ENCODE data around the gene LEPR. TPM values are rescaled to one million over a fixed set of nuclear protein-coding genes. Genes with fewer than 3 reads are reported as not detected.

The LEPR gene
- total RNA-seq, 2 donors from 2014 or later, result 4.6 to 9.2 TPM

DNA sequence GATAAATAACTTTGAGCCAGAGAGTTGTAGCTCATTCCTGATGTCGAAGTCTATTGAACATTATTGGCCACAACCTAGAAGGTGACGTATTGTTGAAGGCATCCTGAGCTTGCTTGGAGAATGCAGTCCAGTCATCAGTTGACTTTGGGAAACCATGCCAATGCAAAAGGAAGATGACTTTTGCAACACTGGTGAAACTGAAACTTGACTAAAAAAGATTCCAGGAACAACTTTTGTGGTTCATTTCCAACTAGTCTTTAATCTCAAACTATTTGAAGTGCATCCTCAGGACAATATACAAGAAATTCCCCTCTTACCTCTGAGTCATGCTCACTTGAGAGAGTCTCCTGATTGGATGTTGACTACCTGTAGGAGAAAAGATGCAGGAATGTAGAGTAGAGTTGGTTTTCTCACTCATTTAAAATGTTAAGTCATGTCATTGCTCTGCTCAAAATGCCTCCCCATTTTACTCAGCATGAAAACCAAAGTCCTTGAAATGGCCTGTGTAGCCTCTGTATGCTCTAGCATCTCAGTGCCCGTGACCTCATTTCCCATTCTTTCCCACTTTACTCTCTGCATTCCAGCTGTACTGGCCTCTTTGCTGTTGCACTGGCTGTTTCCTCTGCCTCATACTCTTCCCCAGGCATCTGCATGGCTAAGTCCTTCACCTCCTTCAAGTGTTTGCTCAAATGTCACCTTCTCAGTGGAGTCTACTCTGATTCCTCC lies 24.4 kb upstream of the LEPR start:
- H3K4me1 Mint-ChIP-seq, result peaks cover 40% of the 10 kb centered on the region

DNA sequence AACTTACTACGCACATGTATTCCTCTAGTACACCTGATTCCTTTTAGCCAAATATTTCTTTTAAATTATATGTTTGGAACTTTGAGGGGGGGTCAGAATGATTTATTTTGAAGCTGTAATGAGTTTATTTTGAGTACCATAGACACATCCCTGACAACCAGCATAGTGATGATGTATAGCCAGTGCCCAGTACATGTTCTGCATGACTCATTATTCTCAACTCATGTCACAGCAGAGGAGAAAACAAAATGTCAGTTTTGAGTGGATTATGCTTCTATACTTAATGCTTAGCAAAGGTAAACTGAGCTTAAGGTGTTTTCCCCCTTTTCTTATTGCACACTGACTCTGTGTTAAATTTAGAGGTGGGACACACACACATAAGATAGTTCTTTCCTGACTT lies 22.4 kb upstream of the LEPR start:
- Mint-ChIP-seq H3K4me1 (peaks cover 40% of the 10 kb centered on the region), H3K4me3 (peak overlapping the region; percentile 10), H3K36me3 (ENCODE audit: low read depth) (peaks cover 6% of the 10 kb centered on the region), H3K27ac (peak overlapping the region; percentile 66), H3K27me3 (no peaks in the 10 kb centered on the region), H3K9me3 (no peaks in the 10 kb centered on the region)
- ATAC-seq (replicated peaks), result peak; percentile 53

More for the DNA sequence above, 24.4 kb upstream of the LEPR start:
- no peaks in the 10 kb centered on the region for H3K9me3 Mint-ChIP-seq
- peak overlapping the region; percentile 23 for H3K4me3 Mint-ChIP-seq
- no peaks in the 10 kb centered on the region for H3K27me3 Mint-ChIP-seq
- ATAC-seq (replicated peaks), result peak; percentile 66
- H3K27ac Mint-ChIP-seq, result peak overlapping the region; percentile 66
- peaks cover 6% of the 10 kb centered on the region for H3K36me3 Mint-ChIP-seq (ENCODE audit: low read depth)

DNA sequence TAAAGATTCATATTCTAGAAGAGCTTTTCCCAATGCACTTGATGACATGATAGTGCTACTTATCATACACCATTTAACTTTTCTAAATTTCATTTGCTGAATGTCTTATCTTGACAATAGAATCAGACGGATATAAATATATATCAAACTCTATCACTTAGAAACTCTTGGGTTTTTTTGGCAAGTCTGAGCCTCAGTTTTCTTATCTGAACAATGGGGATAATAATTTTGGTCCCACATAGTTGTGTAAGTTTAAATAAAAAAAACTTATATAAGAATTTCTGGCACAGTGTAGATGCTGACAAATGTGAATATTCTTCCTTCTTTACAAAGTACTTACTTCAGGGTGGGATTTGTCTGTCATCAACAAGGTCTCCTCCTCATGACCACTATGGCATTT lies 21.5 kb upstream of the LEPR start:
- no peak overlapping the region for H3K4me3 Mint-ChIP-seq
- H3K36me3 Mint-ChIP-seq (ENCODE audit: low read depth), result peaks cover 6% of the 10 kb centered on the region
- H3K9me3 Mint-ChIP-seq, result no peaks in the 10 kb centered on the region
- peaks cover 34% of the 10 kb centered on the region for H3K4me1 Mint-ChIP-seq
- H3K27me3 Mint-ChIP-seq, result no peaks in the 10 kb centered on the region
- H3K27ac Mint-ChIP-seq, result no peak overlapping the region
- no peak for ATAC-seq (replicated peaks)

DNA sequence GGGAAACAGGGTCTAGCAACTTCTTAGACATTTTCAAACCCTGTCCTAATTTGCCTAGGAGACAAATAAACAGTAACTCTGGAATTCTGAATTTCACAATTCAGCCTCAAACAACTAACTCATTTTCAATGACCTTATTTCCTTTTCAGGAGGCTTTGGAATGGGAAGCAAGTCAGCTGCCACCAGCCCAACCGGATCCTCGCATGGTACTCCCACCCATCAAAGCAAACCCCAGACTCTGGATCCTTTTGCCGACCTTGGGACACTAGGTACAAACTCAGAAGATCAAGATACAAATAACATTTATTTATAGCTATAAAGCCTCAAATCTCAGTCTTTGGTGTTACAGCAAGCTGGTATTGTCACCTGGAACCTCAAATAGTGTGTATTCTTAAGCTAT lies 18.9 kb upstream of the LEPR start:
- Mint-ChIP-seq H3K4me3 (no peak overlapping the region), H3K9me3 (no peaks in the 10 kb centered on the region), H3K36me3 (ENCODE audit: low read depth) (peaks cover 6% of the 10 kb centered on the region), H3K4me1 (peaks cover 18% of the 10 kb centered on the region), H3K27ac (no peak overlapping the region), H3K27me3 (no peaks in the 10 kb centered on the region)
- no peak for ATAC-seq (replicated peaks)

DNA sequence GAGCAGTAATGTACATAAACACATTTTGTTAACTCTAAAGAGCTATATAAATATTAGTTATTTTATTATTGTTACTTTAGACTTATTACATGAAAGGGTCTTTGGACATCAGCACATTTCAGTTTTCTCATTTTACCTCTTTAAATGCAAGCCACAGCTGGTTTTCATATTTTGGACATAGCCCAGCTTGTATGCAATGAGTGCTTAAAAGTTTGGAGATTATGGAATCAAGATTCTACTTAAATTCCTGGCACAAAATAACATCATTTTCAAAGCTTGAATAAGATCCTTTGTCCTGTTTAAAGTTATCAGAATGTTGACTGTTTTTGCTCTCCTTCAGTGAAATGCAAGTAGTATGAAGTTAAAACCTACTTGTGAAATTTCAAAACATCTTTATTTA lies 15.5 kb upstream of the LEPR start:
- no peaks in the 10 kb centered on the region for H3K9me3 Mint-ChIP-seq

DNA sequence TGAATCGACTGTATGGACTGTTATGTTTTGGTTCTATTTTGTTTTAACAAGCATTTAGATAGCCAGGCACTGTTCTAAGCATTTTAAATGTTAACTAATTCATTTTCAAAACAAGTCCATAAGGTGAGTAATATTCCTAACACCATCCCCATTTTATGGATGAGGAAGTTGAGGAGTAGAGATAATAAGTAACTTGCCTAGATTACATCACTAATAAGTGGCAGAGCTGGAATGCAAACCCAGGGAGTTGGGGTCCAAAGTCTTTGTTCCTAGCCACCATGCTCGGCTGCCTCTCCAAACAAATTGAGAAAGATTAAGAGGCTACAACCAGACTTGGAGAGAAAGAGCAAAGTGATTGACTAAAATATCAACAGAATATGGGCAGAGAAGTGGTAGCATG lies 12.6 kb upstream of the LEPR start:
- no peaks in the 10 kb centered on the region for H3K4me1 Mint-ChIP-seq
- H3K27me3 Mint-ChIP-seq, result no peaks in the 10 kb centered on the region
- no peak for ATAC-seq (replicated peaks)
- H3K36me3 Mint-ChIP-seq (ENCODE audit: low read depth), result no peaks in the 10 kb centered on the region
- H3K4me3 Mint-ChIP-seq, result no peak overlapping the region
- no peaks in the 10 kb centered on the region for H3K9me3 Mint-ChIP-seq
- no peak overlapping the region for H3K27ac Mint-ChIP-seq

More for the DNA sequence above, 15.5 kb upstream of the LEPR start:
- ATAC-seq (replicated peaks), result no peak
- Mint-ChIP-seq H3K27ac (no peak overlapping the region), H3K4me1 (no peaks in the 10 kb centered on the region), H3K27me3 (no peaks in the 10 kb centered on the region), H3K4me3 (no peak overlapping the region), H3K36me3 (ENCODE audit: low read depth) (no peaks in the 10 kb centered on the region)

DNA sequence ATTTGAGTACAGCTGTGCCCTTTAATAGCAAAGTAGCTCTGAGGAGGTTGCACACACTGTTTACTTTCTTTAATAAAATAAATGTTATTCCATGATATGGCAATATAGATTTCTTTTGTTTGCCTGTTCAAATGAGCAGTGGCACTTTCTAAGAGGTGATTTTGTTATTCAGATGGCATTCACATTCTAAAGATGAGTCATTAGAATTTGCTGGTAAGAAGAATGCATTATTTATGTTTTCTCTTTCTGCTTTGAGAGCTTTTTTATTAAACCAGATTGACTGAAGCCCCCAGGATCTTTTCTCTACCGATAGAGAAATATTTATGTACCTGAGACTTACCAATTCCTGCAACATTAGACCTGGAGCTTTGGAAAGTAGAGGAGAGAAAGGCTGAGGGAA lies 11.2 kb upstream of the LEPR start:
- Mint-ChIP-seq H3K9me3 (no peaks in the 10 kb centered on the region), H3K4me1 (no peaks in the 10 kb centered on the region), H3K36me3 (ENCODE audit: low read depth) (no peaks in the 10 kb centered on the region), H3K4me3 (no peak overlapping the region), H3K27me3 (no peaks in the 10 kb centered on the region), H3K27ac (no peak overlapping the region)
- no peak for ATAC-seq (replicated peaks)

DNA sequence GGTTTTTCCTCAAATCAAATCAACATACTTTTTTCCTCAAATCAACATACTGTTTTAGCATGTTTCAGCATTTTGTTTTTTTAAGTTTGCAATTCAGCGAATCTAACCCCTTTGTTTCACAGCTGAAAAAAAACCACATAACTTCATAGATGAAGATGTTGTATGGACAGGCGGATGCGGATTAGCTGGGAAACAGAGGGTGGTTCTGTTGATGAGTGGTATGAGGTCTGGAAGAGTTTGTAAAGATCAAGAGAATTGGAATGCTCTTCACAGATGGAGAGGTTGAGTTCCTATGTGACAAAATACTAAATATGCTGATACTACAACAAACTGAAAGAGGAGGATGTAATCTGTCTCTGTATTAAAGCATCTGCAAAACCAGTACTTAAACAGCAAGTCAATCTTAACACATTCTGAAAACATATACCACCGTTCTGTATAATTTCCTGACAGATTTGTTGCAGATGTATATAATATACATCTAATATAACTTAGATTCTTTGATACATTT lies 10.6 kb upstream of the LEPR start:
- Mint-ChIP-seq H3K36me3 (ENCODE audit: low read depth) (no peaks in the 10 kb centered on the region), H3K27me3 (no peaks in the 10 kb centered on the region), H3K4me1 (no peaks in the 10 kb centered on the region), H3K9me3 (no peaks in the 10 kb centered on the region), H3K4me3 (no peak overlapping the region), H3K27ac (no peak overlapping the region)
- no peak for ATAC-seq (replicated peaks)

DNA sequence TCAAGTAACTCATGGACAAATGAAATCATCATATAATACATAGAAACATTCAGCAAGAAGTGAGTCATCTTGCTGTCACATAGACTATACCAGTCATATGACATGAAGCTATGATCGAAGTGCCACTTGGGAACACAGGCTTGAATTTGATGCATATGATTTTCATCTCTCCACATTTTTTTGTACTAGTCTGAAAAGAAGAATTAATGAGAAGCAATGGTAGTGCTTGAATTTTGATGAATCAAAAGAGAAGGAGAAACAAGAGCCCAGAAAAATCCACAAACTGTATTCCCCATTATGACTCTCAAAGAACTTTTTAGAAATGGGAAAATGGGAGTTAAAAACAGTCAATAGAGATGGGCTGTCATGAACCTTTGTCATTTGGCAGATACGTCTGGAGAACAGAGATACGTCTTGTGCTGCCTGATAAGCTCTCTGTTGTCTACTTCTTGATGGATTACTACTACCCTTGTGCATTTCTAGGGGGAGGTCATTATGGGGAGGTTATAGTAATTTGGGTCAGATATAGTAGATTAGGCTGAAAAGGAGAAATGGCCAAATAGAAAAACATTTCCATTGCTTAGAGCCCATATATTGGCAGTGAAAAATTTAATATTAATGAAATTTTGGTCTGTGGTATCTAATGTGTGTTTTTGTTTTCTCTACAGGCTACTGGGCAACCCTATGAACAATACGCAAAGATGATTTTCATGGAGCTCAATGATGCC lies 8.0 kb upstream of the LEPR start:
- Mint-ChIP-seq H3K27ac (no peak overlapping the region), H3K27me3 (no peaks in the 10 kb centered on the region), H3K4me3 (no peak overlapping the region), H3K9me3 (no peaks in the 10 kb centered on the region), H3K4me1 (no peaks in the 10 kb centered on the region), H3K36me3 (ENCODE audit: low read depth) (no peaks in the 10 kb centered on the region)
- ATAC-seq (replicated peaks), result peak; percentile 91

DNA sequence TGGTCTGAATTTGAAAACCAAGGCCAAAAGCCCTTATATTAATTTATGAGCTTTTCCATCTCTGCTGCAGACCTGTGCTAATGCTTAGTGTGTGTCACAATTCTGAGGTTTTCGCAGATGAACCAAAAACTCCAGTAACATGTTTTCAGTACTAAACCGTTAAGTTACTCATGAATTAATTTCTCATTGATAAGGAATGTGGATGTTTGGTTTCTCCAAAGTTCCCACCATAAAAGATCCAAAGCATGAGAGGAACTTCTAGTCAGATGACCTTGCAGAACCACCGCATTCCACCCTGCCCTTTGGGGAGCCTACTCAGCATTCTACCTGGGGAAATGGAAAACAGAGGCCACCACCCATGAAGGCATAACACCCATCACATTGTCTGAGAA lies 7.5 kb upstream of the LEPR start:
- no peak overlapping the region for H3K4me3 Mint-ChIP-seq
- no peaks in the 10 kb centered on the region for H3K36me3 Mint-ChIP-seq (ENCODE audit: low read depth)
- no peak overlapping the region for H3K27ac Mint-ChIP-seq

DNA sequence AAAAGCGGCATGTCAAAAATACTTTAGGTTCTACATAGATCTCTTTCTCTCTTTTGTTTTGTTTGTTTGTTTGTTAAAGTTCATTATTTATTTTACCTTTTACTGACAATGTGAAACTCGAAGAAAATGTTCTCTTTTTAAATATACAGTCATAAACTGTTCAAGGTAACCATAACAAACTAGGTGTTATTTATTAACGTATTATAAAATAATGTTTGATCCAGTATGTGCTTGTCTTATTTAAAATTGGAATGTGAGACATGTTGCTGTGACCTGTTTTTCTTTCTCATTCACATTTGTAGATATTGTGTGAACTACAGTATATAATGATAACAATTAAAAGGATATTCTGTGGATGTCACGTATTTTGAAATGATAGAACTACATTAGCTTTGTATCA lies 5.9 kb upstream of the LEPR start:
- H3K36me3 Mint-ChIP-seq (ENCODE audit: low read depth), result no peaks in the 10 kb centered on the region
- ATAC-seq (replicated peaks), result no peak
- no peak overlapping the region for H3K27ac Mint-ChIP-seq
- H3K4me3 Mint-ChIP-seq, result no peak overlapping the region
- no peaks in the 10 kb centered on the region for H3K27me3 Mint-ChIP-seq
- H3K9me3 Mint-ChIP-seq, result no peaks in the 10 kb centered on the region
- H3K4me1 Mint-ChIP-seq, result peaks cover 7% of the 10 kb centered on the region

More for the DNA sequence above, 7.5 kb upstream of the LEPR start:
- no peaks in the 10 kb centered on the region for H3K27me3 Mint-ChIP-seq
- no peaks in the 10 kb centered on the region for H3K4me1 Mint-ChIP-seq
- ATAC-seq (replicated peaks), result no peak
- no peaks in the 10 kb centered on the region for H3K9me3 Mint-ChIP-seq

DNA sequence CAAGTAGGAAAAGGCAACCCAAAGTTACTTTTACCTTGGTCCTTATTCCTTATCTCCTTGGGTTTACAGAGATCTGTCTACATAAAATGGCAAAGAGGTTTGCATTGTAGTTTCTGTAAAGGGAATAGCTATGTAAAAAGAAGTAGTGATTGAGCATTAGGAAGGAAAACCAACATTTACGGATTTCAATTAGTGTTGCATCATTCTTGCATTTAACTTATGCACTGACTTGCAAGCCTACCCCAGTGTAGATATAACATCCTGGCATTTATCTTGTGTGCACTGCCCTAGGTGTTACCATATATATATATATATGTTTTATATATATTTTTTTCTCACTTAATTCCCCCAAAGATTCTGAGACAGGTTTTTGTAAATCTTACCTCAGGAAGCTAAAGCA lies 3.7 kb upstream of the LEPR start:
- Mint-ChIP-seq H3K4me3 (no peak overlapping the region), H3K36me3 (ENCODE audit: low read depth) (no peaks in the 10 kb centered on the region), H3K4me1 (peaks cover 12% of the 10 kb centered on the region), H3K27me3 (no peaks in the 10 kb centered on the region), H3K27ac (no peak overlapping the region), H3K9me3 (no peaks in the 10 kb centered on the region)
- no peak for ATAC-seq (replicated peaks)

DNA sequence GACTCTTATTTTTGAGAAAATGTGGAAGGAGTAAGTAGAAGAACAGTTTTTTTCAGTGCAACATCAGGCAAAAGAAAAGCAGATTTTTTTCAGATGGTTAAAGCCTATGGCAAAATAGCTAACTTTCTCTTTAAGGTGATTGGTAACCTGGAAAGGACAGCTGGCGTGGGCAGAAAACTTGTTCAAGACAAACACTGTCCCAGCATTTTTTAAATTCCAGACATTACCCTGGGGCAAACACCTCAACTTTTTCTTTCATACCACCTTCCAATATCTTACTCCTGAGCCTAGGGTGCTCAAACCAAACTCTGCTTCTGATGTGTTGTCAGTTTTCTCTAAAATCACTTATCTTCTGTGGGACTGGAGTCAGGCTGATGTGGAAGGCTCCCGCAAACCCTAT lies 2.7 kb upstream of the LEPR start:
- no peak overlapping the region for H3K27ac Mint-ChIP-seq
- peaks cover 12% of the 10 kb centered on the region for H3K4me1 Mint-ChIP-seq
- no peaks in the 10 kb centered on the region for H3K27me3 Mint-ChIP-seq
- no peak for ATAC-seq (replicated peaks)
- no peak overlapping the region for H3K4me3 Mint-ChIP-seq
- H3K36me3 Mint-ChIP-seq (ENCODE audit: low read depth), result no peaks in the 10 kb centered on the region
- no peaks in the 10 kb centered on the region for H3K9me3 Mint-ChIP-seq

DNA sequence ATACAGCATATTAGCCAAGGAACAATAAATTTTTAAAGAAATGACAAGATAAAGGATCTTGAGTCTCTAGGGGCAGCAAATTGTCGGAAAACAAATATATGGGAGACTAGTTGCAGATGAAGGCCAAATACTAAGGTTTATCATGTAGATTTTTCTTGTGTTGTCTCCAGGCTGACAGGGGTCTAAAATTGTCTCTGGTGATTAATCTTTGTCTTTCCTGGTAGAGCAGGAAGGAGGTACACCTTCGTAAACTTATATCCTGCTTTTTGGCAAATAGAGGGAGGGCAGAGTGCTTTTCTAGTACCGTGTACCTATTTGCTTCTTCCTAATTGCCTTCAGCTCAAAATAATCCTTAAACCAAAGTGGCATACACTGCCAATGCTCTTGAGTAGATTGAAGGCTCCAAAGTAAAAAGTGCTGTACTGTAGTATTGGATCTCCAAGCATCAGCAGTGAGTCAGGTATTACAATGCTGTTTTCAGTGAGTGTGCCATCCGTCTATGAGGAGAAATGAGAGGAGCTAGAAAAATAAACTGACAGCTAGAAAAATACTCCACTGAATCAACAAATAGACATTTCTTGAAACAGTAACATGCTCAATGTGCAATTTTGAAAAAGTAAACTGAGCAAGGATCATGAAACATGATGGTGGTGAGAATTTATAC lies 1.8 kb upstream of the LEPR start:
- Mint-ChIP-seq H3K27ac (no peak overlapping the region), H3K36me3 (ENCODE audit: low read depth) (no peaks in the 10 kb centered on the region), H3K27me3 (no peaks in the 10 kb centered on the region), H3K4me1 (peaks cover 12% of the 10 kb centered on the region), H3K4me3 (no peak overlapping the region), H3K9me3 (no peaks in the 10 kb centered on the region)
- no peak for ATAC-seq (replicated peaks)

Measured in activated T-helper 17 cell treated with anti-CD3 and anti-CD28 coated beads, Interleukin-2, amount 50 U/mL, for 72 hours (primary cell).